PC-3 (cell line): ENCODE results near the gene VDAC1.

Experiments
- CTCF ChIP-seq: fragments of 300-600 bp; sonication (generic); conservative IDR thresholded peaks from 2 replicates; pipeline ENCODE4 v1.5.1; 2017; ENCODE audit warnings: antibody characterized with exemption, low read depth, mild to moderate bottlenecking, low read length
- EZH2 ChIP-seq: fragments of 300-600 bp; sonication (generic); IDR thresholded peaks from one replicate; pipeline ENCODE4 v1.6.1; 2017; ENCODE audit warnings: antibody characterized with exemption, mild to moderate bottlenecking, low read length; ENCODE audit not compliant: unreplicated experiment
- EZH2phosphoT487 ChIP-seq: fragments of 300-600 bp; sonication (generic); IDR thresholded peaks from 2 replicates; pipeline ENCODE4 v1.6.1; 2018; ENCODE audit warnings: mild to moderate bottlenecking, antibody characterized with exemption, low read length, borderline replicate concordance

- TF ChIP-seq CTCF = no peak
- no peak for TF ChIP-seq EZH2
- no peak for TF ChIP-seq EZH2phosphoT487
Measured at GRCh38 chr5:133950821-133951612, 53.8 kb downstream of the VDAC1 start.
